GM20000 (cell line): Measurements from ENCODE around the gene ESPNL.
A peak's percentile ranks its signal among the peaks of the same experiment; 100 is the strongest.
"Not testable (repeated sequence)": the region's sequence is repeated elsewhere in the genome, so short reads cannot be mapped to it uniquely, and the experiment has no call there.

Experiments used
- DNase-seq: peaks from one replicate; pipeline ENCODE4 v3.0.0; 2012; ENCODE audit warnings: low spot score
- CTCF ChIP-seq: IDR thresholded peaks from 2 replicates; pipeline ENCODE4 v1.5.1; 2012; ENCODE audit warnings: mild to moderate bottlenecking, control low read depth; ENCODE audit errors: extremely low read depth, missing control alignments

The ESPNL gene

GRCh38 chr2:238169048-238169707 lies 69.0 kb downstream of the ESPNL start:
- peak; percentile 18 for DNase-seq
- TF ChIP-seq CTCF, result no peak

- TF ChIP-seq CTCF, result no peak
- no peak for DNase-seq
Observed at GRCh38 chr2:238169708-238170251, 69.6 kb downstream of the ESPNL start.

DNA sequence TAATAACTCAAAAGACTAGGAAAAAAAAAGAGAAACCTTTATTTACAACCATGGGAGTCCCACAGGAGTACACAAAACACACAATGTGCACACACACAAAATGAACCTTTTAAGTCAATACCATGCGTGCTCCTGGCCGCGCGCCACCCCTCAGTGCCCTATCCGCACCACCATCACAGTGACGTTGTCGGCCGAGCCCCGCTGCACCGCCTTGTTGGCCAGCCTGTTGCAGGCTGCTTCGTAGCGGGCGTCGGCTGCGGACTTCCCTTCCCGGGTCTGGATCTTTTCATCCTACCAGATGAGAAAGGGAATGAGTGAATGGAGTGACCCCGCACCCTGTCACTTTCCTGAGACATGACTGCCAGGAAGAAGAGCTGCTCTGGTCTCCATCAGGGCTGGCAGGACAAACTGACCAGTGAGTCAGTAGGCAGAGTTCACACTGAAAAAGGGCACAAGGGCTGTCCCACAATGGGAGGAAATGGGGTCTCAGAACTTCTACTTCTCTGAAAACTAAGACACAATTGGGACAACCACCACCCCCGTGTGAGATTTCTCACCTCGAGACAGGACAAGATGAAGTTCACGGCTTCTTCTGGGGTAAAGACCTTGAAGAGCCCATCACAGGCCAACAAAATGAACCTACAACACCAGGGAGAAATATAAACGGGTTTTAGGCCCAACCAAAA lies 70.4 kb downstream of the ESPNL start:
- TF ChIP-seq CTCF, result no peak
- DNase-seq, result peak; percentile 12

DNA sequence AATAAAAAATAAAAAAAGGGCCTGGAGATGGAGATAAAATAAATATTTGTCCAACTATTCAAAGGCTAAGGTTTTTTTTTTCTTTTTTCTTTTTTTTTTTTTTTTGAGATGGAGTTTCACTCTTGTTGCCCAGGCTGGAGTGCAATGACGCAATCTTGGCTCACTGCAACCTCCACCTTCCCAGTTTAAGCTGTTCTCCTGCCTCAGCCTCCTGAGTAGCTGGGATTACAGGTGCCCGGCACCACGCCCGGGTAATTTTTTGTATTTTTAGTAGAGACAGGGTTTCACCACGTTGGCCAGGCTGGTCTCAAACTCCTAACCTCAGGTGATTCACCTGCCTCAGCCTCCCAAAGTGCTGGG lies 70.9 kb downstream of the ESPNL start:
- DNase-seq, result not testable (repeated sequence)

- TF ChIP-seq CTCF, result no peak
- no peak for DNase-seq
Observed at GRCh38 chr2:238171575-238172187, 71.5 kb downstream of the ESPNL start.

DNA sequence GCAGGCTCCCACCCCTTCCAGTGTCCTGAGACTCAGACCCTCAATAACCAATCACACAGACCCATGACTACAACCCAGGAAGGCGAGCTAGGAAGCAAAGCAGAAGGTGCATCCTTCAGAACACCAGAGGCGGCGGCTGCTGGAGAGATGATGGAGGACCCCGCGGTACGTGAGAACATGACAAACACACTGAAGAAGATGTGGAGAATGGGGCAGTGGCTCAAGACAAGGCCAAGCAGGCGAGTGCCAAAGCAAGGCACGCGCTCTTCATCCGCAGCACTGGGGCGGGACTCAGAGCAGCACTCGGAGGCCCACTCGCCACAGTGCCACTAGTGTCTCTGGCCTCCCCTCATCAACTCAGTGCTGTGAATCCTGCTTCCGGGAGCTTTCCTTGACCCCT lies 72.3 kb downstream of the ESPNL start:
- no peak for DNase-seq
- TF ChIP-seq CTCF, result no peak

GRCh38 chr2:238173692-238174091 lies 73.6 kb downstream of the ESPNL start:
- DNase-seq, result peak; percentile 14
- TF ChIP-seq CTCF, result no peak
